Nephron (organoid): ENCODE results near the gene ACTRT1.

ENCODE experiments used
- H3K27ac Mint-ChIP-seq, 3 experiments: 2 replicates each; pipeline ENCODE4 v1.8.0; 2020; ENCODE audit warnings: mixed read lengths in 3 of 3, mild to moderate bottlenecking in 2 of 3, moderate library complexity in 1 of 3
- H3K27me3 Mint-ChIP-seq: 2 replicates; pipeline ENCODE4 v1.8.0; 2021; ENCODE audit warnings: low read depth, mild to moderate bottlenecking, moderate library complexity, mixed read lengths
- H3K36me3 Mint-ChIP-seq: 2 replicates; pipeline ENCODE4 v1.8.0; 2020; ENCODE audit warnings: low read depth, mixed read lengths
- H3K4me1 Mint-ChIP-seq: 2 replicates; pipeline ENCODE4 v1.8.0; 2020; ENCODE audit warnings: mixed read lengths
- H3K4me3 Mint-ChIP-seq, 3 experiments: 2 replicates each; pipeline ENCODE4 v1.8.0; 2020; ENCODE audit warnings: mild to moderate bottlenecking in 3 of 3, mixed read lengths in 3 of 3, moderate library complexity in 2 of 3
- H3K9me3 Mint-ChIP-seq: 2 replicates; pipeline ENCODE4 v1.8.0; 2020; ENCODE audit warnings: mixed read lengths
- TF ChIP-seq, protein P1 (sequence below), 3 experiments: fragments of 200-600 bp; sonication (generic); IDR thresholded peaks; one replicate each; pipeline ENCODE4 v1.5.0; 2021; ENCODE audit warnings: antibody characterized with exemption in 3 of 3; ENCODE audit not compliant: unreplicated experiment in 3 of 3

ACTRT1 gene

DNA sequence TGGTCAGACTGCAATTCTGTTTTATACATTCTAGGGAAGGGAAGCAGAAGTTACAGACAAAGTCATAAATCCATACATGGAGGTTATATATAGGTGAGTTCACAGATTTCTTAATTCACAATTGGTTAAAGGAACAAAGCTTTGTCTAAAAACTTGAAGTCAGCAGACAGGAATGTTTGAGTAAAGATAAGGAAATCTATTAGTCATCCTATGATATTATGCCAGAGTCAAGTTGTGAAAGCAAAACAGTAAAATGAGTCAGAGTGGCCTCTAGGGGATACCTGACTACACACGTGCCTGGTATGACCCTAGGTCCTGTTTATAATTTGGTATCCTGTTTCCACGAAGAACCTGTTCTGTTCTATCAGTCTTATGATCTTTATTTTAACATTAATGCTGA, 31.5 kb downstream of the ACTRT1 start:
- Mint-ChIP-seq H3K4me1 (no peaks in the 10 kb centered on the region), H3K27me3 (no peaks in the 10 kb centered on the region), H3K4me3 (no peak overlapping the region), H3K27ac (no peak overlapping the region), H3K36me3 (no peaks in the 10 kb centered on the region), H3K9me3 (peaks cover 19% of the 10 kb centered on the region)
- TF ChIP-seq, protein P1, sequence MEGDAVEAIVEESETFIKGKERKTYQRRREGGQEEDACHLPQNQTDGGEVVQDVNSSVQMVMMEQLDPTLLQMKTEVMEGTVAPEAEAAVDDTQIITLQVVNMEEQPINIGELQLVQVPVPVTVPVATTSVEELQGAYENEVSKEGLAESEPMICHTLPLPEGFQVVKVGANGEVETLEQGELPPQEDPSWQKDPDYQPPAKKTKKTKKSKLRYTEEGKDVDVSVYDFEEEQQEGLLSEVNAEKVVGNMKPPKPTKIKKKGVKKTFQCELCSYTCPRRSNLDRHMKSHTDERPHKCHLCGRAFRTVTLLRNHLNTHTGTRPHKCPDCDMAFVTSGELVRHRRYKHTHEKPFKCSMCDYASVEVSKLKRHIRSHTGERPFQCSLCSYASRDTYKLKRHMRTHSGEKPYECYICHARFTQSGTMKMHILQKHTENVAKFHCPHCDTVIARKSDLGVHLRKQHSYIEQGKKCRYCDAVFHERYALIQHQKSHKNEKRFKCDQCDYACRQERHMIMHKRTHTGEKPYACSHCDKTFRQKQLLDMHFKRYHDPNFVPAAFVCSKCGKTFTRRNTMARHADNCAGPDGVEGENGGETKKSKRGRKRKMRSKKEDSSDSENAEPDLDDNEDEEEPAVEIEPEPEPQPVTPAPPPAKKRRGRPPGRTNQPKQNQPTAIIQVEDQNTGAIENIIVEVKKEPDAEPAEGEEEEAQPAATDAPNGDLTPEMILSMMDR (IDR thresholded peaks at IDR 0.05; ENCODE audit: unreplicated experiment in 3 of 3) = no peak

DNA sequence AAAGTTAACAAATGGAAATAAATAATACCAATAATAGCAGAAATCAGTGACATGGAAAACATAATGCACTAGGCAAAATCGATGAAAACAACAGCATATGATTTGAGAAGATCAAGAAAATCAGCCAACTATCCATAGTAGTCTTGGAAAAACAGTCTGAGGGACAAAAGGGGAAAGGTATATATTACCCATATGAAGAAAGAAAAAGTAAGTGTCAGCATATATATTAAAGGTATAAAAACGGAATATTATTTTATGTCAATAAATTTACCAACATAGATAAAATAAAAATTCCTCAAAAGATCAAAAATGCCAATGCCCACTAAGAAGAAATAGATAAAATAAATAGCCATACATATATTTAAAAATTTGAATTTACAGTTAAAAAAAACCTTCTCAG, 33.0 kb downstream of the ACTRT1 start:
- Mint-ChIP-seq H3K4me3 (no peak overlapping the region), H3K27me3 (no peaks in the 10 kb centered on the region), H3K27ac (no peak overlapping the region), H3K4me1 (no peaks in the 10 kb centered on the region), H3K9me3 (peaks cover 18% of the 10 kb centered on the region), H3K36me3 (no peaks in the 10 kb centered on the region)
- TF ChIP-seq, protein P1 (IDR thresholded peaks at IDR 0.05; ENCODE audit: unreplicated experiment in 3 of 3) = no peak

GRCh38 chrX:128012015-128012414, 40.2 kb downstream of the ACTRT1 start:
- H3K4me3 Mint-ChIP-seq = no peak overlapping the region
- no peaks in the 10 kb centered on the region for H3K4me1 Mint-ChIP-seq
- H3K27ac Mint-ChIP-seq = no peak overlapping the region
- peaks cover 7% of the 10 kb centered on the region for H3K9me3 Mint-ChIP-seq
- TF ChIP-seq, protein P1 (IDR thresholded peaks at IDR 0.05; ENCODE audit: unreplicated experiment in 3 of 3) = no peak
- no peaks in the 10 kb centered on the region for H3K27me3 Mint-ChIP-seq
- H3K36me3 Mint-ChIP-seq = no peaks in the 10 kb centered on the region

DNA sequence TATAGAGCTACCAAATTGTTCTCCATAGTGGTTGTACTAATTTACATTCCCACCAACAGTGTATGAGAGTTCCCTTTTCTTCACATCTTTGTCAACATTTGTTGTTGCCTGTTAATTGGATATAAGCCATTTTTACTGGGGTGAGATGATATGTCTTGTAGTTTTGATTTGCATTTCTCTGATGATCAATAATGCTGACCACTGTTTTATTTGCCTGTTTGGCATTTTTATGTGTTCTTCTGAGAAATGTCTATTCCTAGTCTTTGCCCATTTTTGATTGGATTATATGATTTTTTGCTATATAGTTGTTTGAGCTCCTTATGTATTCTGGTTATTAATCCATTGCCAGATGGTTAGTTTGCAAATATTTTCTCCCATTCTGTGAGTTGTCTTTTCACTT, 44.3 kb downstream of the ACTRT1 start:
- TF ChIP-seq, protein P1 (IDR thresholded peaks at IDR 0.05; ENCODE audit: unreplicated experiment in 3 of 3) = no peak
- no peak overlapping the region for H3K4me3 Mint-ChIP-seq
- no peaks in the 10 kb centered on the region for H3K4me1 Mint-ChIP-seq
- H3K27ac Mint-ChIP-seq = no peak overlapping the region
- no peaks in the 10 kb centered on the region for H3K36me3 Mint-ChIP-seq
- H3K27me3 Mint-ChIP-seq = no peaks in the 10 kb centered on the region
- H3K9me3 Mint-ChIP-seq = no peaks in the 10 kb centered on the region
